Activated CD8-positive, alpha-beta memory T cell treated with anti-CD3 and anti-CD28 coated beads, Interleukin-2, amount 50 U/mL, for 4 hours (primary cell): ENCODE measurements around the gene DHX34.
"Not testable (repeated sequence)": the region's sequence is repeated elsewhere in the genome, so short reads cannot be mapped to it uniquely, and the experiment has no call there.

ENCODE experiments used
- DNase-seq: peaks from one replicate; pipeline ENCODE4 v3.0.0-alpha.2; 2020

The DHX34 gene

GRCh38 chr19:47370045-47370611 lies 21.0 kb downstream of the DHX34 start:
- no peak for DNase-seq

GRCh38 chr19:47371261-47371660 lies 22.1 kb downstream of the DHX34 start:
- no peak for DNase-seq

- DNase-seq = no peak
These were observed 23.5 kb downstream of the DHX34 start for GRCh38 chr19:47372603-47373002.

- DNase-seq = no peak
These were observed 24.4 kb downstream of the DHX34 start for GRCh38 chr19:47373246-47374240.

GRCh38 chr19:47374876-47375693 lies 26.0 kb downstream of the DHX34 start:
- no peak for DNase-seq

- no peak for DNase-seq
These were observed 26.8 kb downstream of the DHX34 start for GRCh38 chr19:47375694-47376588.

- DNase-seq = no peak
These were observed 27.6 kb downstream of the DHX34 start for GRCh38 chr19:47376589-47377144.

- no peak for DNase-seq
These were observed 28.1 kb downstream of the DHX34 start for GRCh38 chr19:47377208-47377701.

- DNase-seq = no peak
These were observed 28.7 kb downstream of the DHX34 start for GRCh38 chr19:47377801-47378200.

- DNase-seq = no peak
These were observed 29.1 kb downstream of the DHX34 start for GRCh38 chr19:47378246-47378645.

- no peak for DNase-seq
These were observed 30.3 kb downstream of the DHX34 start for GRCh38 chr19:47379381-47379938.

- no peak for DNase-seq
These were observed 31.4 kb downstream of the DHX34 start for GRCh38 chr19:47380559-47380958.

GRCh38 chr19:47381121-47381520 lies 32.0 kb downstream of the DHX34 start:
- no peak for DNase-seq

- DNase-seq = no peak
These were observed 32.7 kb downstream of the DHX34 start for GRCh38 chr19:47381653-47382279.

GRCh38 chr19:47383890-47384289 lies 34.8 kb downstream of the DHX34 start:
- DNase-seq = not testable (repeated sequence)

- DNase-seq = not testable (repeated sequence)
These were observed 35.4 kb downstream of the DHX34 start for GRCh38 chr19:47384533-47384932.

- not testable (repeated sequence) for DNase-seq
These were observed 37.5 kb downstream of the DHX34 start for GRCh38 chr19:47386582-47386981.

- not testable (repeated sequence) for DNase-seq
These were observed 38.5 kb downstream of the DHX34 start for GRCh38 chr19:47387623-47388022.

GRCh38 chr19:47388721-47389120 lies 39.6 kb downstream of the DHX34 start:
- not testable (repeated sequence) for DNase-seq

GRCh38 chr19:47389150-47389556 lies 40.0 kb downstream of the DHX34 start:
- no peak for DNase-seq
